Activated T-helper 17 cell treated with anti-CD3 and anti-CD28 coated beads, Interleukin-2, amount 50 U/mL, for 72 hours (primary cell): ENCODE measurements around the gene AGBL4. TPM values are rescaled to one million over a fixed set of nuclear protein-coding genes. Genes with fewer than 3 reads are reported as not detected.

Experiments
- ATAC-seq: fragments of 150-1000 bp; cut with Tn5 transposase; replicated peaks from 2 replicates; pipeline ENCODE4 v1.10.0; 2021; ENCODE audit warnings: mild to moderate bottlenecking, moderate library complexity
- H3K27ac Mint-ChIP-seq: one replicate; pipeline ENCODE4 v1.8.0; 2022; ENCODE audit warnings: mixed read lengths
- H3K27me3 Mint-ChIP-seq: one replicate; pipeline ENCODE4 v1.8.0; 2022; ENCODE audit warnings: mixed read lengths
- H3K36me3 Mint-ChIP-seq: one replicate; pipeline ENCODE4 v1.8.0; 2022; ENCODE audit warnings: low read depth, mild to moderate bottlenecking, mixed read lengths
- H3K4me1 Mint-ChIP-seq: one replicate; pipeline ENCODE4 v1.8.0; 2022; ENCODE audit warnings: mixed read lengths
- H3K4me3 Mint-ChIP-seq: one replicate; pipeline ENCODE4 v1.8.0; 2022; ENCODE audit warnings: mild to moderate bottlenecking, mixed read lengths
- H3K9me3 Mint-ChIP-seq: one replicate; pipeline ENCODE4 v1.8.0; 2022; ENCODE audit warnings: mixed read lengths
- total RNA-seq, 2 donors: library from RNA; stranded (reverse); gene quantifications; one replicate each; pipeline ENCODE4 v1.2.3, GENCODE V29; 2022

The AGBL4 gene
- total RNA-seq, 2 donors from 2014 or later = not detected

DNA sequence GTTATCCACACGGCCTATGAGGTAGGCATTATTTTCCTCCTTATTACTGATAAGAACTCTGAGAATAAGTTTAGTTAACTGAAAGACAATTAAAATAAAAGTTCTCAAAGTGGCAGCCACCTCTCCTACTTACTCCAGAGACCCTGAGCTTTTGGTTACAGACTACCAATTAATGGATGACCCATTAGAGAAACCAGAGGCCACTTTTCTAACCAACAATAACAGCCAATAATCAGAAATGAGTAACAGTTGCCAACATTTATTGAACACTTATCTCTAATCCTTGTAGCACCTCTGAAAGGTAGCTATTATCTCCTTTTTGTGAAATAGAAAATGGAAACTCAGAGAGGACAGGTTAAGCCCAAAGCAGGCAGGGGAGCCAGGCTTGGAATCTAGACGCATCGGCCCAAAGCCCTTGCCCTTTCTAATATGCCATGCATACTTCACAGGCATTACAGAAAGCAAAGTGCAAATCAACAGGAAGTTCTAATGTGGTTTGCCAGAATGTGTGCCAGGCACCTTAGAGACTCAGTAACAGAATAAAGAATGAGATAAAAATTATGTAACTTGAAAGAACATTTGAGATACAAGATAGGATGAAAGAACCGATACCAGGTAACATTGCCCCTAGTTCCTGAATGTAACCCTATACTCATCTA lies 1297.1 kb downstream of the AGBL4 start:
- H3K27ac Mint-ChIP-seq = no peak overlapping the region
- H3K36me3 Mint-ChIP-seq = no peaks in the 10 kb centered on the region
- H3K27me3 Mint-ChIP-seq = peaks cover 8% of the 10 kb centered on the region
- no peak for ATAC-seq
- H3K4me3 Mint-ChIP-seq = no peak overlapping the region
- no peaks in the 10 kb centered on the region for H3K9me3 Mint-ChIP-seq
- no peaks in the 10 kb centered on the region for H3K4me1 Mint-ChIP-seq

DNA sequence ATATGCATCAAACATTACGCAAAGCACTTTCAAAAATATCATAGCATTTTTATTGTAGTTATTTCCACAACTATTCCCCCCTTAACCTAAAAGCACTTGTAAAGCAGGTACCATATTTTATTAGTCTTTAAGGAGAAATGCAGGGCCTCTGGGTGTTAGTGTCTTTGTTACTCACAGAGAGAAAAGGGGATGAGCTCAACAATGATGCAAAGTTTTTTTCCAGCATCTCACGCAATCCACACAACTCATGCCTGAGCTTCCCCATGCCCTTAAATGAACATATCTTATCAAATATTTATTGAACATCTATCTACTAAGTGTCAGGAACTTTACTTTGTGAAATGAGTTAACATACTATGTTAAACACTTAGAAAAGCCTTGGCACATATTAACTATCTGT lies 1297.6 kb downstream of the AGBL4 start:
- H3K27me3 Mint-ChIP-seq = peaks cover 8% of the 10 kb centered on the region
- H3K9me3 Mint-ChIP-seq = no peaks in the 10 kb centered on the region

DNA sequence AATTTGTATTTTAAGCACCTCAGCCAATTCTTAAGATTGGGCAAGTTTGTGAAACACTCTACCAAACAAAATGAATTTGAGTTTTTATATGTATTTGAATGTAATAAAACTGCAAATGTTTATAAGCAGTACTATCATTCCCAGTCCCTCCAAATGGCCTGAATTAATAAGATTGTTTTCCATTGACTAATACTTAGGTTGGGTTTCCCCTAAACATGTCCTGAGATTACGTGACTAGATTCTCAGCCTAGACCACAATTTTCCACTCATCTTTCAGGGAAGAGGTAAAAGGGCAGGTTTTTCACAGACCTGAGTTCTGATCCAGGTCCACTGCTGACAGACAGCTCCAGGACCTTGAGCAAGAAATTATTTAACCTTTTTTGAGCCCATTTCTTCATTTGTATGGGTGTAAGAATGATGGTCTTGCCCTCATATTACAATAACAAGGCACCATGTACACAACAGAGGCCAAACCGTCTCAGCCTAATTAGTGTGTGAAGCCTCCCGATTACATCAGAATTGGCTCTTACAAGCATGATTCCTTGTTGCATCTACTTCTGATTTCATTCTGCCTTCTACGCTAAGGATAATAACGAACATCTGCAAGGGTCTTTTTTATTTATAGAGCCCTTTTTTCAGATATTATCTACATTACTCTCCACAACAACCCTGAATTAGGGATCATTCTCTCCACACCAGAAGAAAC lies 1298.3 kb downstream of the AGBL4 start:
- no peak overlapping the region for H3K4me3 Mint-ChIP-seq
- H3K27ac Mint-ChIP-seq = no peak overlapping the region
- no peaks in the 10 kb centered on the region for H3K4me1 Mint-ChIP-seq
- no peaks in the 10 kb centered on the region for H3K36me3 Mint-ChIP-seq
- ATAC-seq = no peak
- no peaks in the 10 kb centered on the region for H3K9me3 Mint-ChIP-seq
- peaks cover 12% of the 10 kb centered on the region for H3K27me3 Mint-ChIP-seq

More for the DNA sequence above, 1297.6 kb downstream of the AGBL4 start:
- no peak for ATAC-seq
- H3K36me3 Mint-ChIP-seq = no peaks in the 10 kb centered on the region
- H3K4me1 Mint-ChIP-seq = no peaks in the 10 kb centered on the region
- H3K27ac Mint-ChIP-seq = no peak overlapping the region
- no peak overlapping the region for H3K4me3 Mint-ChIP-seq

DNA sequence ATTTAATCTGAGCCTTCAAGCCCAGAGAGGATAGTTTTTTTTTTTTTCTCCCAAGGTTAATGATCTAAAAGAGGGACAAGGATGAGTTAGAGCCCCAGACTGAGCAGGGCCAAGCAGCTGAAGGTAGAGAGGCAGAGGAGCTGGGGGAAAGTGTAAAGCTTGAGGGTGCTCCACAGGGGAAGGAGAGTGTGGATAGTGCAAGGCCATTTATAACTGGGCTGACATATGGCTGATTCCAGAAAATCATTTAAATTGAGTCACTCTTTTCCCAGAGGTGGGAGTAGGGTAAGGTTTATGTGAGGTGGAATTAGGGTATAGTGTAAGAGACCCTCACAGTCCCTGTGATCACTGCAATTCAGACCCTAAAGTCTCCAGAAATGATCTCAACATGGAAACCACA lies 1302.8 kb downstream of the AGBL4 start:
- H3K36me3 Mint-ChIP-seq = no peaks in the 10 kb centered on the region
- no peak overlapping the region for H3K27ac Mint-ChIP-seq
- H3K4me1 Mint-ChIP-seq = no peaks in the 10 kb centered on the region
- H3K9me3 Mint-ChIP-seq = no peaks in the 10 kb centered on the region
- no peak for ATAC-seq
- H3K27me3 Mint-ChIP-seq = peaks cover 16% of the 10 kb centered on the region
- no peak overlapping the region for H3K4me3 Mint-ChIP-seq

DNA sequence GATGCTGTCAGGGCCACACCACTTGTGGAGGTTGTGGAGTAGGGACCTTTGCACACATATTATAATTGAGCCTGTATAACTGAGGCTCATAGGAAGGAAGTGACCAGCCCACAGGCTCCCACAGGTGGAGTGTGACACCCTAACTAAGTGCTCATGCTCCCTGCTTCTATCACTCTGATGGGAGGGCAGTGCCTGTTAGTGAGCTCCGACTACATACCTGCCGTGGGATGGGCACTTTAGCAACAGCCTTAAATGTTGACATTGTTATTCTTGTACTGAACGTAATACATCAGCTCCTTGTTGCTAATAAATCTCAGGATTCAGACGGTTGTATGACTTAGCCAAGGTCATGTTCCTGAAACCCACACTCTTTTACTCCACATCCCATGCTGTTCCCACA lies 1305.0 kb downstream of the AGBL4 start:
- peaks cover 14% of the 10 kb centered on the region for H3K27me3 Mint-ChIP-seq
- no peaks in the 10 kb centered on the region for H3K36me3 Mint-ChIP-seq
- H3K4me1 Mint-ChIP-seq = no peaks in the 10 kb centered on the region
- H3K4me3 Mint-ChIP-seq = no peak overlapping the region
- ATAC-seq = no peak
- no peaks in the 10 kb centered on the region for H3K9me3 Mint-ChIP-seq
- H3K27ac Mint-ChIP-seq = no peak overlapping the region

DNA sequence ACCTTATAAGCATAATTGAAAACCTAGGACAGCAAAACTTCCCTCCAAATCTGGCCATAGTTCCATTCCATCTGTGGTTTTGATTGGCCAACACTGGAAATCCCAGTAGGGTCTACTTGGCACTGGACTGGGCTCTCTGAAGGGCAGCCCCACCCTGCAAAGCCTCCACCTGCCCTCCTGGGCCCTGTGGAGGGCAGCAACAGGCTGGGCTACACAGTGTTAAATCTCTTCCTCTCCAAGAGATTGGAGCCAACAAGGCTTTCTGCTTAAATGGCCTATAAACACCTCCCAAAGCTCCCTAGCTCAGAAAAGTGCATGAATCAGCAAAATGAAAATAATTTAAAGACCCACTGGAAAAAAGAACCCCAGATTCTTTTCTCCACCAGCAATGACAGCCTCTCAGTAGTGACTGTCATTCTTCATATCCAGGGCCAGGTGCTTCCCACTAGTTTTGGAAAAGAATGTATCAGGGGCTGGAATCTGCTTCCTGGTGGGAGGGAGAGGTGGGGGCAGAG lies 1305.6 kb downstream of the AGBL4 start:
- no peak for ATAC-seq
- H3K9me3 Mint-ChIP-seq = no peaks in the 10 kb centered on the region
- no peak overlapping the region for H3K27ac Mint-ChIP-seq
- no peaks in the 10 kb centered on the region for H3K4me1 Mint-ChIP-seq
- H3K4me3 Mint-ChIP-seq = no peak overlapping the region
- peaks cover 13% of the 10 kb centered on the region for H3K27me3 Mint-ChIP-seq
- no peaks in the 10 kb centered on the region for H3K36me3 Mint-ChIP-seq

DNA sequence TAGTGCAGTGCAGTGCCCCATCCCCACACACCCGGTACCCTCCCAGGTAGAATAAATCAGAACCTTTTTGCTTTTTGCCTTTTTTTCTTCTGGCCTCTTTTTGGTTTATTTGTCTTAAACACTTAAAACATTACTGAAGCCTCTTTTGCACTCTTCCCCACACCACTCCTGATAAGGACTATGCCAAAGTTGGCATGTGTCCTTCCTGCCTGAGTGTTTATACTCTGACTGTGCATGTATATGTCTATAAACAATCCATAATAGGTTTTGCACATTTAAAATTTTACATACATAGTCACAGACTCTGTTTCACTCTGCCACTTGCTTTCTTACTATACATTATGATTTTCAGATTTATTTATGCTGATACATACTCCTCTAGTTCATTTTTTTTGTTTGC lies 1306.7 kb downstream of the AGBL4 start:
- Mint-ChIP-seq H3K36me3 (no peaks in the 10 kb centered on the region), H3K4me3 (no peak overlapping the region), H3K27ac (no peak overlapping the region), H3K27me3 (peaks cover 8% of the 10 kb centered on the region), H3K4me1 (no peaks in the 10 kb centered on the region), H3K9me3 (no peaks in the 10 kb centered on the region)
- ATAC-seq = no peak

DNA sequence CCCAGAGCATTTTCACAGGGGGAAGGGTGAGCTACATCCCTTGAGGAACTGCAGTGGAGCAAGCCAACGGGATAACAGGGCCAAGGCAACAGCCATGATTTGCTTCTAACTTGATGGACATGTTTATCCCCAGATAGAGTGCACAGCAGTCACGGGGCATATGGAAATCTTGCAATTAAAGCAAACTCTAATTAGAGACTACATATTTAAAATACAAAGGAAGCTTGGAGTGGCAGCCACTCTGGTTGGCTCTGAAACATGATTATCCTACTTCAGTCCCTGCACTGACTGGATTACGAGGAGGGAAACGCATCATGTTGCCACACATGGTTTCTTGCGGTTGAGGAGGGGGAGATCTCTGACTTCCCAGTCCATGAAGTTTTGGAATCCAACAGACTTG lies 1307.8 kb downstream of the AGBL4 start:
- Mint-ChIP-seq H3K9me3 (no peaks in the 10 kb centered on the region), H3K4me1 (no peaks in the 10 kb centered on the region), H3K4me3 (no peak overlapping the region), H3K27ac (no peak overlapping the region), H3K27me3 (peaks cover 13% of the 10 kb centered on the region), H3K36me3 (no peaks in the 10 kb centered on the region)
- ATAC-seq = no peak

DNA sequence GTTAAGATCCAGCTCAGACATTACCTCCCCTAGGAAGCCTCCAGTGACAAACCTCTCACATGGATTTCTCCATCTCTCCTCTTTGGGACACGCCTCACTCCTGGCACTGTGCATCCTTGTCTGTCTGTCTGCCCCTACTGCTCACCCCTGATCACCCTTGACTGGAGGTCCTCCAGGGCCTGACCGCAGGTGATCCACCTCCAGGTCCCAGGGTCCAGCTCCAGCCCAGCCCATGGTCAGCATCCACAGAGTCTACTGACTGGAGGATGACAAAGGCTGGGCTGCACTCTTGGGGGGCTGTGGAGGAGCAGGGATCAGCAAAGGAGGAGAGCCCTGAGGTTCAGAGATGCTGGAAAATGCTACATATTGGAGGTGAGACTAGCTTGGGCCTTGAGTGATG lies 1312.8 kb downstream of the AGBL4 start:
- no peak for ATAC-seq
- Mint-ChIP-seq H3K27me3 (peaks cover 5% of the 10 kb centered on the region), H3K4me1 (no peaks in the 10 kb centered on the region), H3K4me3 (no peak overlapping the region), H3K27ac (no peak overlapping the region), H3K36me3 (no peaks in the 10 kb centered on the region), H3K9me3 (no peaks in the 10 kb centered on the region)

DNA sequence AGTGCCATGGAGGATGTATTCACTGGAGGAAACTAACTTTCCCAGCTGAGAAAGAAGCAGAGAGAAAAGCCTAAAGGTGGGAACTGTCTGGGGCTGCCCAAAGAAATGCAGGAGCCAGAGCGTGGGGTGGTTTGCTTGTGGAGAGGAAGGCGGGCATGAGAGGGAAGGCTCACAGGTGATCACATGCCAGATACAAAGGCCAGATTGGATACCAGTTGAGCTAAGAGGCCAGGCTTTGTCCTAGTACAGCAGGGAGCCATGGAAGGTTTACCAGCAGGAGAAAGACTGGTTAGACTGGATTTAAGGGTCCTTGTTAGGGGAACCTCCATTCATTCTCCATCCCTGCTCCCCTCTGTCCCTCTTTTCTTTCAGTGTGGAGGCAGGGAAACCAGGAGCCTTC lies 1313.4 kb downstream of the AGBL4 start:
- no peak overlapping the region for H3K4me3 Mint-ChIP-seq
- peaks cover 5% of the 10 kb centered on the region for H3K27me3 Mint-ChIP-seq
- no peaks in the 10 kb centered on the region for H3K36me3 Mint-ChIP-seq
- no peak overlapping the region for H3K27ac Mint-ChIP-seq
- H3K9me3 Mint-ChIP-seq = no peaks in the 10 kb centered on the region
- no peak for ATAC-seq
- H3K4me1 Mint-ChIP-seq = no peaks in the 10 kb centered on the region

DNA sequence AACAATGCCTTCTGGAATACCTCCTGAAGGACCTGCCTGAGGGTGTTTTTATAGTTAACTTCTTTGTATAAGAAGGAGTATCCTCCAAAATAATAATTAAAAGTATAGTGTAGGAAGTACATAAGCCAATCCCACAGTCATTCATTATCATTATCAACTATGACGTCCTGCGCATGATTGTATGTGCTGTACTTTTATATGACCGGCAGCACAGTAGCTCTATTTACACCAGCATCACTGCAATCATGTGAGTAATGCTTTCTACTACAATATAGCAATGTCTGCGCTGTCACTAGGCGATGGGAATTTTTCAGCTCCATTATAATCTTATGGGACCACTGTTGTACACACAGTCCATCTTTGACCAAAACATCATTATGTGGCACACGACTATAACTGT lies 1319.0 kb downstream of the AGBL4 start:
- no peak overlapping the region for H3K27ac Mint-ChIP-seq
- no peaks in the 10 kb centered on the region for H3K4me1 Mint-ChIP-seq
- no peaks in the 10 kb centered on the region for H3K9me3 Mint-ChIP-seq
- no peak for ATAC-seq
- no peaks in the 10 kb centered on the region for H3K36me3 Mint-ChIP-seq
- H3K27me3 Mint-ChIP-seq = peaks cover 12% of the 10 kb centered on the region
- no peak overlapping the region for H3K4me3 Mint-ChIP-seq

DNA sequence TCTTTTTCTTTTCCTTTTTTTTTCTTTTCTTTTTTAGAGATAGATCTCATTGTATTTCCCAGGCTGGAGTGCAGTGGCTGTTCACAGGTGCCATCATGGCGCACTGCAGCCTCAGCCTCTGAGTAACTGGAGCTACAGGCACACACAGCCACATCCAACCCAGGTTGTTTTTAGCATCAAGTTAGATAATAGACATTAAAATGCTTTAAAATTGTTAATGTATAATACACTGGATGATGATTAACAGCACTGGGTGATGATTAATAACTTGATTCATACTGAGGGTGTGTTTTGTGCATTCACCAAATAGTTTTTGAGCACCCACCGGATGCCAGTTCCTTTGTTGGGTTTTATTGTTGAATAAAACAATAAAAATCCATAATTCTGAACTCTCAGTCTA lies 1322.3 kb downstream of the AGBL4 start:
- no peak overlapping the region for H3K27ac Mint-ChIP-seq
- H3K9me3 Mint-ChIP-seq = no peaks in the 10 kb centered on the region
- no peaks in the 10 kb centered on the region for H3K4me1 Mint-ChIP-seq
- no peaks in the 10 kb centered on the region for H3K36me3 Mint-ChIP-seq
- no peak for ATAC-seq
- peaks cover 12% of the 10 kb centered on the region for H3K27me3 Mint-ChIP-seq
- no peak overlapping the region for H3K4me3 Mint-ChIP-seq

DNA sequence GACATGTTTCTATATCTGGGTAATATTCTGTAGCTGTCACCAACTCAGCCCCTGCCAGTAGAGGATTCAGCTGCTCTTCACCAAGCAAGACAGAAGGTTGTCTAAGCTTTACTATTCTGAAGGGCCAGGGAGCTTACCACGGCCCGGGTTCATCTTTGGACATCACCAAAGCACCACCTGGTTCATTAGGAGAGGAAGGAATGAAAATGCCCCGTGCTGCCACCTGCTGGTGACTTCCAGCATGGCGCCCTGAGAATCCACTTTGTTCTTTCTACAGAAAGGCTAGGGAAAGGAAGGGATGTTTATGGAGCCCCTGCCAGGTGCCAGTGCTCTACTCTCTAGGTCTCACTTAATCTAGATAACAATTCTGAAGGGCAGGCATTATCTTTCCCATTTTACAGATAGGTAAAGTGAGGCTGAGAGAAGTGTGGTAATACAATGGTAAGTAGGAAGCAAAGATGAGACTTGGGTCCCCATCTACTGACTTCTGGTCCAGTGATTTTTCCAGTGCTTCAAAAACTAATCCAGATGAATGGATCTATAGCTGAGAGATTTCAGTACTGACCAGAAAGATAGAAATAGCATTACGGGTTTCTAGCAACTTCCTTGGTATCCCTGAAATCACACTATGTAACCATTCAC lies 1326.6 kb downstream of the AGBL4 start:
- H3K36me3 Mint-ChIP-seq = no peaks in the 10 kb centered on the region
- no peak overlapping the region for H3K27ac Mint-ChIP-seq
- no peaks in the 10 kb centered on the region for H3K9me3 Mint-ChIP-seq
- no peak for ATAC-seq
- peaks cover 9% of the 10 kb centered on the region for H3K27me3 Mint-ChIP-seq
- H3K4me1 Mint-ChIP-seq = no peaks in the 10 kb centered on the region
- H3K4me3 Mint-ChIP-seq = no peak overlapping the region

DNA sequence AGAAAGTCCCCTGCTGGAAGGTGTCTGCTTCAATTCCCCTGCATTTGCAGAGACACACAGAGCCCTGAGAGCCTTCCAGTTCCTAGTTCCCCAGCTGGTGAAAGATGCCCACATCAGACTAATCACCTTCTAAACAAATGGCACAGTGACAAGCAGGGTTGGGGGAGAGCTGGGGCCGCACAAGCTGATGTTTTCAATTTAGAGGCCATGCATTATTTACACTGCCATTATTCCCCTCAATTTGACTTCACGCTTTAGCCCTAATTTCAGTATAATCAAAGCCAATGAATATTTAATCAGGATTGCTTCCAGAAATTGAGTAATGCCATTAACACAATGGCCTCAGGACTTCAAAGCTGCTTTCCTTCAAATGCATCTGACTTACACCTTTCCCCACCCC lies 1328.6 kb downstream of the AGBL4 start:
- Mint-ChIP-seq H3K9me3 (no peaks in the 10 kb centered on the region), H3K4me3 (no peak overlapping the region), H3K27ac (no peak overlapping the region), H3K4me1 (no peaks in the 10 kb centered on the region), H3K27me3 (peaks cover 6% of the 10 kb centered on the region), H3K36me3 (no peaks in the 10 kb centered on the region)
- ATAC-seq = no peak
